Type B pancreatic cell (in vitro differentiated cells): ENCODE data around the gene ADCY2. TPM values are rescaled to one million over a fixed set of nuclear protein-coding genes. Genes with fewer than 3 reads are reported as not detected.

Source experiments
- DNase-seq: peaks from one replicate; pipeline ENCODE4 v3.0.0; 2021; ENCODE audit warnings: mixed read lengths; ENCODE audit not compliant: unreplicated experiment; ENCODE audit errors: extremely low spot score
- H3K27ac Mint-ChIP-seq: 2 replicates; pipeline ENCODE4 v1.8.0; 2021; ENCODE audit warnings: mild to moderate bottlenecking, mixed read lengths
- H3K27me3 Mint-ChIP-seq: 2 replicates; pipeline ENCODE4 v1.8.0; 2021; ENCODE audit warnings: mixed read lengths
- H3K36me3 Mint-ChIP-seq: 2 replicates; pipeline ENCODE4 v1.8.0; 2021; ENCODE audit warnings: mixed read lengths
- H3K4me1 Mint-ChIP-seq: one replicate; pipeline ENCODE4 v1.8.0; 2021; ENCODE audit warnings: mixed read lengths; ENCODE audit not compliant: unreplicated experiment
- H3K4me3 Mint-ChIP-seq: 2 replicates; pipeline ENCODE4 v1.8.0; 2021; ENCODE audit warnings: mild to moderate bottlenecking, mixed read lengths
- H3K9me3 Mint-ChIP-seq: 2 replicates; pipeline ENCODE4 v1.8.0; 2021; ENCODE audit warnings: mixed read lengths
- total RNA-seq: library from RNA; stranded (reverse); gene quantifications from 2 replicates; pipeline ENCODE4 v1.2.1, GENCODE V29; 2021; ENCODE audit warnings: low replicate concordance
- TF ChIP-seq, protein P1 (sequence below): fragments of 200-600 bp; sonication (generic); conservative IDR thresholded peaks from 2 replicates; pipeline ENCODE4 v1.5.0; 2021; ENCODE audit warnings: antibody characterized with exemption, mild to moderate bottlenecking

The ADCY2 gene
- total RNA-seq, 1 donor from 2014 or later = 79.7 TPM

DNA sequence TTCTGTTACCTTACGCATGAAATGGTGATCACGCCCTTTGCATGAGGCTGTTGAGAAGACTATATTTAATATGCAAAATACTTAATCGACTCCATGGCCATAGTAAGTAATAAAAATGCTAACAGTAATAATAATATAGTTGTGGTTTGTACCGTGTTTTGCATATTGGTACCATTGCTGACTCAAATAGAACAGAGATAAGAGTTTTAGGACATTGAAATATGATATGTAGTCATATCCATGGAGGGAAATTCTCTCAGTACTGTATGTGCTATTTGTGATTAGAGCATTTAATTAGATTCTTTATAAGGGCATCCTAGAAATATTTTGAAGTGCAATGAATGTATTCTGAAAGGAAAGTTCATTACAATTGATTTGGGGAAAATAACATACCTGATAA is 413.1 kb downstream of the ADCY2 start:
- no peak overlapping the region for H3K4me3 Mint-ChIP-seq
- TF ChIP-seq, protein P1, sequence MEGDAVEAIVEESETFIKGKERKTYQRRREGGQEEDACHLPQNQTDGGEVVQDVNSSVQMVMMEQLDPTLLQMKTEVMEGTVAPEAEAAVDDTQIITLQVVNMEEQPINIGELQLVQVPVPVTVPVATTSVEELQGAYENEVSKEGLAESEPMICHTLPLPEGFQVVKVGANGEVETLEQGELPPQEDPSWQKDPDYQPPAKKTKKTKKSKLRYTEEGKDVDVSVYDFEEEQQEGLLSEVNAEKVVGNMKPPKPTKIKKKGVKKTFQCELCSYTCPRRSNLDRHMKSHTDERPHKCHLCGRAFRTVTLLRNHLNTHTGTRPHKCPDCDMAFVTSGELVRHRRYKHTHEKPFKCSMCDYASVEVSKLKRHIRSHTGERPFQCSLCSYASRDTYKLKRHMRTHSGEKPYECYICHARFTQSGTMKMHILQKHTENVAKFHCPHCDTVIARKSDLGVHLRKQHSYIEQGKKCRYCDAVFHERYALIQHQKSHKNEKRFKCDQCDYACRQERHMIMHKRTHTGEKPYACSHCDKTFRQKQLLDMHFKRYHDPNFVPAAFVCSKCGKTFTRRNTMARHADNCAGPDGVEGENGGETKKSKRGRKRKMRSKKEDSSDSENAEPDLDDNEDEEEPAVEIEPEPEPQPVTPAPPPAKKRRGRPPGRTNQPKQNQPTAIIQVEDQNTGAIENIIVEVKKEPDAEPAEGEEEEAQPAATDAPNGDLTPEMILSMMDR = no peak
- no peaks in the 10 kb centered on the region for H3K36me3 Mint-ChIP-seq
- no peak for DNase-seq
- H3K4me1 Mint-ChIP-seq = peaks cover 1% of the 10 kb centered on the region
- no peak overlapping the region for H3K27ac Mint-ChIP-seq
- no peaks in the 10 kb centered on the region for H3K9me3 Mint-ChIP-seq
- H3K27me3 Mint-ChIP-seq = peaks cover 14% of the 10 kb centered on the region

DNA sequence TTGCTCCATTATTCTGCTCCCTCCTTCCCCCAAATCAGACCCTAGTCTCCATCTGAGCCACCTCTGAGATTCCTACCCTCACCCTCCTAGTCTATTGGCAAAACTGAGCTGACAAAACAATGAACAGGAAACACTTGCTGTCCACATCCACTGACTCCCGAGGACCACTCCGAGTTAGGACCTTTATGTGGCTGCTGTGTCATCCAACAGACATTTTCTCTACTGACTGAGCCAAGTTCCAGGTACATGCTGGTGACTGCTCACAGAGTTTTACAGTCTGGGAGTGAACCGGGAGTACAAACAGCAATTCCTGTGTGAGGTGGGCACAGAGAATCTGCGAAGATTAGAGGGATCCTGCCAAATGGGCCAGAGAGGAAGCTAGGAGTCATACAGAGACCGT is 415.8 kb downstream of the ADCY2 start:
- H3K4me3 Mint-ChIP-seq = no peak overlapping the region
- TF ChIP-seq, protein P1 = no peak
- H3K27me3 Mint-ChIP-seq = peaks cover 21% of the 10 kb centered on the region
- H3K27ac Mint-ChIP-seq = no peak overlapping the region
- H3K36me3 Mint-ChIP-seq = no peaks in the 10 kb centered on the region
- H3K4me1 Mint-ChIP-seq = peaks cover 7% of the 10 kb centered on the region
- no peak for DNase-seq
- no peaks in the 10 kb centered on the region for H3K9me3 Mint-ChIP-seq

DNA sequence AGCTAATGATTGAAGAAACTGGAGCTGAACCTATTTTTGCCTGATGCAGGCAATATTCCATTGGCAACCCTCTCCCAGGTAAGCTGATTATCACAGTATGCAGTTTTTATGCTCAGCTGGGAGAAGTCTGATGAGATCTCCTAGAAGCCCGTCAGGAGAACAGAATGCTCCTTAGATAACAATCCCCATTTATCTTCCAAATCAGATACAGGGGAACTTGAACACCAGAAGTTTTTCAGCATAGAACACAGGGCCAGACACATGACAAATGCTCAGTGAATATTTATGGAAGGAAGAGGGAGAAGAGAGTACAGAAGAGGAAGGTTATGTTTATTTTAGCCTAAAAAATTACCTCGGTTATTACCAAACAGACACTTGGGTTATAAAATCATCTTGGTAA is 417.1 kb downstream of the ADCY2 start:
- H3K4me1 Mint-ChIP-seq = peaks cover 9% of the 10 kb centered on the region
- no peak overlapping the region for H3K27ac Mint-ChIP-seq
- peaks cover 25% of the 10 kb centered on the region for H3K27me3 Mint-ChIP-seq
- no peaks in the 10 kb centered on the region for H3K36me3 Mint-ChIP-seq
- no peak for DNase-seq
- no peak overlapping the region for H3K4me3 Mint-ChIP-seq
- no peaks in the 10 kb centered on the region for H3K9me3 Mint-ChIP-seq
- TF ChIP-seq, protein P1 = no peak

DNA sequence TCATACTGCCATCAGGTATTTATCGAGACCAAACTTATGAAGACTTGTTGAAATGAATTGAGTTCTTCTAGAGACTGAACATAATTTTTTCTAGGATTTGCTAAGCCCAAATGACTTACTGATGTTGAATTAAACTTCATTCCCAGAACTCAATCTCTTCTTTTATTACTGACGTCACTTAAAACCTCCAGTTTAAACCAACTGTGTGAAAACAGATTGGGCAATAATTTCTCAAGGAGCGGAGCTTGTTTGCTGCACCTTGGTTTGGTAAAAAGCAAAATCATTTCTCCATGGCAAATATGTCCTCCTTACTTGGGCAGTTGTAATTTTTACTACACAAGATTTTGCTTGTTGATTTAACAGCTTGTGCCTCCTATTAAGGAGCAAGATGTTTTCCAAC is 417.6 kb downstream of the ADCY2 start:
- no peak overlapping the region for H3K4me3 Mint-ChIP-seq
- H3K36me3 Mint-ChIP-seq = no peaks in the 10 kb centered on the region
- no peak overlapping the region for H3K27ac Mint-ChIP-seq
- no peaks in the 10 kb centered on the region for H3K9me3 Mint-ChIP-seq
- H3K4me1 Mint-ChIP-seq = peaks cover 9% of the 10 kb centered on the region
- no peak for DNase-seq
- H3K27me3 Mint-ChIP-seq = peaks cover 23% of the 10 kb centered on the region
- TF ChIP-seq, protein P1 = no peak

DNA sequence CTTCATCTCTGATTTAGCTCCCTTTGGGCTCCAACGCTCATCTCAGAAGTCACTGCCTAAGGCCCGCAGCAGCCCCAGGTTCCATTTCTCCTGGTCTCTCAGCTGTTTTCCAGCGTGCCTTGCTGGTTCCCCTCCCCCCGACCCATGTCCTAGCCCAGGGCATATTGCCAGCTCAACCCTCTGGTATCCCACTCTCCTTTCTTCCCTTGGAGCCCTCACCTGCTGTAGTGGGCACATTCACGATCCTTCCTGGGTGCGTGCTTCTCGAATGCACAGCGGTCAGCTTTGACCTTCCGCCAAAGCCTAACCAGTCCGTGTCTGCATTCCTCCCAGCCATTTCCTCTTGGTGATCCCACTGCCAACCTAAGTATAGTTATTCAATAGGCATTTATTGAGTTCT is 418.9 kb downstream of the ADCY2 start:
- H3K36me3 Mint-ChIP-seq = peaks cover 3% of the 10 kb centered on the region
- no peak overlapping the region for H3K4me3 Mint-ChIP-seq
- H3K27me3 Mint-ChIP-seq = peaks cover 24% of the 10 kb centered on the region
- no peaks in the 10 kb centered on the region for H3K9me3 Mint-ChIP-seq
- no peak for DNase-seq
- TF ChIP-seq, protein P1 = no peak
- H3K4me1 Mint-ChIP-seq = peaks cover 9% of the 10 kb centered on the region
- H3K27ac Mint-ChIP-seq = no peak overlapping the region
